Measurements from ENCODE around the gene NRXN3. TPM values are rescaled to one million over a fixed set of nuclear protein-coding genes. Genes with fewer than 3 reads are reported as not detected.

The NRXN3 gene
- total and polyA plus RNA-seq, 2 of the 13 experiments (the other 11 are each of a cell fraction or from before 2014, with no cell fraction given): 0.03 TPM; not detected in 1

DNA sequence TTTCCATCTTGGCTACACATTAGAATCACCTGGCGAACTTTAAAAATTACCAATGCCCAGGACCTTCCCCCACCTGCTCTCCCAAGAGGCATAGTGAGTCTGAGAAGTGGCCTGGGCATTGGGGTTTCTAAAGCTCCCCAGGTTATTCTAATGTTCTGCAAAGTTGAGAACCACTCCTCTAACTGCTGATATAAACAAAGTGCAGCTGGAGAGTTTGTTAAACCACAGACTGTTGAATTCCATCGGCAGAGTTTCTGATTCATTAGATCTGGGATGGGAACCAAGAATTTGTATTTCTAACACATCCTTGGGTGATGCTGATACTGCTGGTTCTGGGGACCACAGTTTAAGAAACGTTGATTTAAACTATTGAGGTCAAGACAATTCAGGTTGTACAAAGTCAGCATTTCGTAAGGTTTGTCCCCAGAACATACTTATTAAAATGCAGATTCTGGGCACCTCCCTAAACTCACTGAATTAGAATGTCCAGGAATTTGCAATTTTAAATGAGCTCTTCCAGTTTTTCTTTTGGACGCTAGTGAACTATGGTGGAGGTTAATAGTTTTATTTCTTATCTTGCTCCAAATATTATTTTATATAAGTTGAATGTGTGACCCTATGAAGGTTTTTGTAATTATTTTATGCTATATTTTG, 309.1 kb downstream of the NRXN3 start (continued):
- TF ChIP-seq, protein P1, sequence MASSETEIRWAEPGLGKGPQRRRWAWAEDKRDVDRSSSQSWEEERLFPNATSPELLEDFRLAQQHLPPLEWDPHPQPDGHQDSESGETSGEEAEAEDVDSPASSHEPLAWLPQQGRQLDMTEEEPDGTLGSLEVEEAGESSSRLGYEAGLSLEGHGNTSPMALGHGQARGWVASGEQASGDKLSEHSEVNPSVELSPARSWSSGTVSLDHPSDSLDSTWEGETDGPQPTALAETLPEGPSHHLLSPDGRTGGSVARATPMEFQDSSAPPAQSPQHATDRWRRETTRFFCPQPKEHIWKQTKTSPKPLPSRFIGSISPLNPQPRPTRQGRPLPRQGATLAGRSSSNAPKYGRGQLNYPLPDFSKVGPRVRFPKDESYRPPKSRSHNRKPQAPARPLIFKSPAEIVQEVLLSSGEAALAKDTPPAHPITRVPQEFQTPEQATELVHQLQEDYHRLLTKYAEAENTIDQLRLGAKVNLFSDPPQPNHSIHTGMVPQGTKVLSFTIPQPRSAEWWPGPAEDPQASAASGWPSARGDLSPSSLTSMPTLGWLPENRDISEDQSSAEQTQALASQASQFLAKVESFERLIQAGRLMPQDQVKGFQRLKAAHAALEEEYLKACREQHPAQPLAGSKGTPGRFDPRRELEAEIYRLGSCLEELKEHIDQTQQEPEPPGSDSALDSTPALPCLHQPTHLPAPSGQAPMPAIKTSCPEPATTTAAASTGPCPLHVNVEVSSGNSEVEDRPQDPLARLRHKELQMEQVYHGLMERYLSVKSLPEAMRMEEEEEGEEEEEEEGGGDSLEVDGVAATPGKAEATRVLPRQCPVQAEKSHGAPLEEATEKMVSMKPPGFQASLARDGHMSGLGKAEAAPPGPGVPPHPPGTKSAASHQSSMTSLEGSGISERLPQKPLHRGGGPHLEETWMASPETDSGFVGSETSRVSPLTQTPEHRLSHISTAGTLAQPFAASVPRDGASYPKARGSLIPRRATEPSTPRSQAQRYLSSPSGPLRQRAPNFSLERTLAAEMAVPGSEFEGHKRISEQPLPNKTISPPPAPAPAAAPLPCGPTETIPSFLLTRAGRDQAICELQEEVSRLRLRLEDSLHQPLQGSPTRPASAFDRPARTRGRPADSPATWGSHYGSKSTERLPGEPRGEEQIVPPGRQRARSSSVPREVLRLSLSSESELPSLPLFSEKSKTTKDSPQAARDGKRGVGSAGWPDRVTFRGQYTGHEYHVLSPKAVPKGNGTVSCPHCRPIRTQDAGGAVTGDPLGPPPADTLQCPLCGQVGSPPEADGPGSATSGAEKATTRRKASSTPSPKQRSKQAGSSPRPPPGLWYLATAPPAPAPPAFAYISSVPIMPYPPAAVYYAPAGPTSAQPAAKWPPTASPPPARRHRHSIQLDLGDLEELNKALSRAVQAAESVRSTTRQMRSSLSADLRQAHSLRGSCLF (CRISPR knock-in tag; IDR thresholded peaks at IDR 0.05; ENCODE audit: borderline replicate concordance): no peak
- no peak for TF ChIP-seq MAFF (IDR thresholded peaks at IDR 0.05; ENCODE audit: low read depth, low read length)
- TF ChIP-seq ZNF749 (CRISPR knock-in tag; IDR thresholded peaks at IDR 0.05; ENCODE audit: borderline replicate concordance): no peak
- TF ChIP-seq, protein P2, sequence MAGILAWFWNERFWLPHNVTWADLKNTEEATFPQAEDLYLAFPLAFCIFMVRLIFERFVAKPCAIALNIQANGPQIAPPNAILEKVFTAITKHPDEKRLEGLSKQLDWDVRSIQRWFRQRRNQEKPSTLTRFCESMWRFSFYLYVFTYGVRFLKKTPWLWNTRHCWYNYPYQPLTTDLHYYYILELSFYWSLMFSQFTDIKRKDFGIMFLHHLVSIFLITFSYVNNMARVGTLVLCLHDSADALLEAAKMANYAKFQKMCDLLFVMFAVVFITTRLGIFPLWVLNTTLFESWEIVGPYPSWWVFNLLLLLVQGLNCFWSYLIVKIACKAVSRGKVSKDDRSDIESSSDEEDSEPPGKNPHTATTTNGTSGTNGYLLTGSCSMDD (CRISPR knock-in tag; IDR thresholded peaks at IDR 0.05): no peak
- TF ChIP-seq U2AF2 (IDR thresholded peaks at IDR 0.05; ENCODE audit: low read depth, low read length): no peak
- TF ChIP-seq, protein P3, sequence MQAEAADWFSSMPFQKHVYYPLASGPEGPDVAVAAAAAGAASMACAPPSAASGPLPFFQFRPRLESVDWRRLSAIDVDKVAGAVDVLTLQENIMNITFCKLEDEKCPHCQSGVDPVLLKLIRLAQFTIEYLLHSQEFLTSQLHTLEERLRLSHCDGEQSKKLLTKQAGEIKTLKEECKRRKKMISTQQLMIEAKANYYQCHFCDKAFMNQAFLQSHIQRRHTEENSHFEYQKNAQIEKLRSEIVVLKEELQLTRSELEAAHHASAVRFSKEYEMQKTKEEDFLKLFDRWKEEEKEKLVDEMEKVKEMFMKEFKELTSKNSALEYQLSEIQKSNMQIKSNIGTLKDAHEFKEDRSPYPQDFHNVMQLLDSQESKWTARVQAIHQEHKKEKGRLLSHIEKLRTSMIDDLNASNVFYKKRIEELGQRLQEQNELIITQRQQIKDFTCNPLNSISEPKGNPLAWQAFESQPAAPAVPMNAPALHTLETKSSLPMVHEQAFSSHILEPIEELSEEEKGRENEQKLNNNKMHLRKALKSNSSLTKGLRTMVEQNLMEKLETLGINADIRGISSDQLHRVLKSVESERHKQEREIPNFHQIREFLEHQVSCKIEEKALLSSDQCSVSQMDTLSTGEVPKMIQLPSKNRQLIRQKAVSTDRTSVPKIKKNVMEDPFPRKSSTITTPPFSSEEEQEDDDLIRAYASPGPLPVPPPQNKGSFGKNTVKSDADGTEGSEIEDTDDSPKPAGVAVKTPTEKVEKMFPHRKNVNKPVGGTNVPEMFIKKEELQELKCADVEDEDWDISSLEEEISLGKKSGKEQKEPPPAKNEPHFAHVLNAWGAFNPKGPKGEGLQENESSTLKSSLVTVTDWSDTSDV (CRISPR knock-in tag; IDR thresholded peaks at IDR 0.05): no peak
- TF ChIP-seq, protein P4, sequence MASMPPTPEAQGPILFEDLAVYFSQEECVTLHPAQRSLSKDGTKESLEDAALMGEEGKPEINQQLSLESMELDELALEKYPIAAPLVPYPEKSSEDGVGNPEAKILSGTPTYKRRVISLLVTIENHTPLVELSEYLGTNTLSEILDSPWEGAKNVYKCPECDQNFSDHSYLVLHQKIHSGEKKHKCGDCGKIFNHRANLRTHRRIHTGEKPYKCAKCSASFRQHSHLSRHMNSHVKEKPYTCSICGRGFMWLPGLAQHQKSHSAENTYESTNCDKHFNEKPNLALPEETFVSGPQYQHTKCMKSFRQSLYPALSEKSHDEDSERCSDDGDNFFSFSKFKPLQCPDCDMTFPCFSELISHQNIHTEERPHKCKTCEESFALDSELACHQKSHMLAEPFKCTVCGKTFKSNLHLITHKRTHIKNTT (CRISPR knock-in tag; IDR thresholded peaks at IDR 0.05): no peak

Data from HepG2 (cell line).